ENCODE measurements around the gene MOV10L1. TPM values are rescaled to one million over a fixed set of nuclear protein-coding genes. Genes with fewer than 3 reads are reported as not detected.

The MOV10L1 gene
- total and polyA plus RNA-seq, 9 of the 15 experiments (the other 6 are each of a cell fraction or from before 2014, with no cell fraction given), result 0.06 to 0.43 (median 0.15) TPM

GRCh38 chr22:50151571-50152537 is 62.0 kb downstream of the MOV10L1 start (continued):
- TF ChIP-seq CTCF (IDR thresholded peaks at IDR 0.05 in 2 of 3, conservative IDR thresholded peaks at IDR 0.05 in 1 of 3; ENCODE audit: insufficient read depth in 2 of 3, low read depth in 1 of 3, low read length in 3 of 3) (0 out of 6 replicates have a peak, but pooled peaks of 2 of the 3 experiments have one; percentile 7 to 9), ZNF263 (CRISPR knock-in tag; IDR thresholded peaks at IDR 0.05; ENCODE audit: borderline replicate concordance) (no peak), CBFA2T2 (conservative IDR thresholded peaks at IDR 0.05) (0 out of 2 replicates have a peak, but pooled peaks have one; percentile 15), USF1 (CRISPR knock-in tag; IDR thresholded peaks at IDR 0.05) (0 out of 2 replicates have a peak, but pooled peaks have one; percentile 15), NCOA6 (IDR thresholded peaks at IDR 0.05) (no peak)

Measured in K562 (cell line).